AG08396 (cell line): ENCODE results near the gene GMPPA.

ENCODE experiments used
- DNase-seq: peaks from one replicate; pipeline ENCODE4 v3.0.0; 2012; ENCODE audit warnings: low spot score, mixed read lengths

Gene GMPPA

GRCh38 chr2:219498280-219499057 is at the start of gene GMPPA:
GMPPA (plus strand) TSS chr2:219498891; CDS start chr2:219499976, 1,085 bp downstream.
- peak; percentile 97 for DNase-seq

GRCh38 chr2:219449609-219450008 is 49.1 kb upstream of the GMPPA start:
- DNase-seq, result no peak

GRCh38 chr2:219451661-219452360 is 46.9 kb upstream of the GMPPA start:
- DNase-seq, result no peak

- DNase-seq, result peak; percentile 94
These were observed 46.1 kb upstream of the GMPPA start for GRCh38 chr2:219452361-219453317.

- peak; percentile 72 for DNase-seq
These were observed 44.8 kb upstream of the GMPPA start for GRCh38 chr2:219453671-219454590.

GRCh38 chr2:219455581-219455980 is 43.1 kb upstream of the GMPPA start:
- DNase-seq, result no peak

GRCh38 chr2:219457784-219458369 is 40.8 kb upstream of the GMPPA start:
- no peak for DNase-seq

- no peak for DNase-seq
These were observed 39.7 kb upstream of the GMPPA start for GRCh38 chr2:219458996-219459395.

GRCh38 chr2:219459460-219460311 is 39.0 kb upstream of the GMPPA start:
- DNase-seq, result peak; percentile 91

GRCh38 chr2:219460424-219460926 is 38.2 kb upstream of the GMPPA start:
- peak; percentile 80 for DNase-seq

- no peak for DNase-seq
These were observed 37.6 kb upstream of the GMPPA start for GRCh38 chr2:219461047-219461514.

GRCh38 chr2:219461669-219462068 is 37.0 kb upstream of the GMPPA start:
- no peak for DNase-seq

GRCh38 chr2:219462349-219462748 is 36.3 kb upstream of the GMPPA start:
- no peak for DNase-seq

- DNase-seq, result no peak
These were observed 34.2 kb upstream of the GMPPA start for GRCh38 chr2:219464286-219465032.

GRCh38 chr2:219465659-219466561 is 32.8 kb upstream of the GMPPA start:
- no peak for DNase-seq

- DNase-seq, result no peak
These were observed 31.6 kb upstream of the GMPPA start for GRCh38 chr2:219466816-219467735.

- DNase-seq, result no peak
These were observed 31.0 kb upstream of the GMPPA start for GRCh38 chr2:219467736-219468075.
